HepG2 (cell line): ENCODE results near the gene ZNF644. TPM values are rescaled to one million over a fixed set of nuclear protein-coding genes. Genes with fewer than 3 reads are reported as not detected.

ENCODE experiments used
- ARID2 ChIP-seq: sonication (generic); formaldehyde crosslinking; IDR thresholded peaks from 2 replicates; pipeline ENCODE4 v1.8.1; 2022; ENCODE audit warnings: mild to moderate bottlenecking, missing genetic modification reagents, borderline replicate concordance
- DR1 ChIP-seq: sonication (generic); formaldehyde crosslinking; IDR thresholded peaks from 2 replicates; pipeline ENCODE4 v1.8.0; 2021; ENCODE audit warnings: mild to moderate bottlenecking, missing genetic modification reagents, inconsistent platforms
- FIP1L1 ChIP-seq: fragments of 200-400 bp; formaldehyde crosslinking; IDR thresholded peaks from 2 replicates; pipeline ENCODE4 v1.6.1; 2018; ENCODE audit warnings: low read depth, mild to moderate bottlenecking, low read length, moderate library complexity, borderline replicate concordance; ENCODE audit not compliant: insufficient read depth
- GPN1 ChIP-seq: sonication (generic); formaldehyde crosslinking; IDR thresholded peaks from 2 replicates; pipeline ENCODE4 v1.5.1; 2020; ENCODE audit warnings: missing genetic modification reagents, borderline replicate concordance
- HMG20B ChIP-seq: conservative IDR thresholded peaks from 2 replicates; pipeline ENCODE4 v1.6.1; 2016; ENCODE audit warnings: missing genetic modification reagents, missing compliant biosample characterization
- HMGA1 ChIP-seq: sonication (generic); formaldehyde crosslinking; conservative IDR thresholded peaks from 2 replicates; pipeline ENCODE4 v1.4.0; 2020; ENCODE audit warnings: missing genetic modification reagents
- JUND ChIP-seq: sonication (generic); formaldehyde crosslinking; IDR thresholded peaks from 2 replicates; pipeline ENCODE4 v1.8.0; 2022; ENCODE audit warnings: mild to moderate bottlenecking, missing genetic modification reagents
- KLF15 ChIP-seq: sonication (generic); formaldehyde crosslinking; IDR thresholded peaks from 2 replicates; pipeline ENCODE4 v1.8.1; 2023; ENCODE audit warnings: borderline replicate concordance, mild to moderate bottlenecking, inconsistent platforms, missing genetic modification reagents, mixed read lengths
- MEF2D ChIP-seq: sonication (generic); formaldehyde crosslinking; IDR thresholded peaks from 2 replicates; pipeline ENCODE4 v1.5.1; 2020; ENCODE audit warnings: mild to moderate bottlenecking, missing genetic modification reagents
- NFIC ChIP-seq: IDR thresholded peaks from 2 replicates; pipeline ENCODE4 v1.6.1; 2012; ENCODE audit warnings: mild to moderate bottlenecking, low read length, inconsistent platforms
- NFRKB ChIP-seq: fragments of 450-650 bp; IDR thresholded peaks from 2 replicates; pipeline ENCODE4 v1.6.1; 2017
- POLR2A ChIP-seq, 2 experiments: IDR thresholded peaks; 2 replicates each; pipeline ENCODE4 v1.6.1; 2011; ENCODE audit warnings: low read depth in 2 of 2, low read length in 2 of 2, mild to moderate bottlenecking in 1 of 2, moderate library complexity in 1 of 2; ENCODE audit not compliant: insufficient read depth in 1 of 2
- RARA ChIP-seq: IDR thresholded peaks from 2 replicates; pipeline ENCODE4 v1.6.1; 2016; ENCODE audit warnings: missing genetic modification reagents, missing compliant biosample characterization
- RFXAP ChIP-seq: sonication (generic); formaldehyde crosslinking; IDR thresholded peaks from 2 replicates; pipeline ENCODE4 v1.4.0; 2020; ENCODE audit warnings: missing genetic modification reagents, borderline replicate concordance
- SIN3B ChIP-seq: fragments of 150-350 bp; IDR thresholded peaks from 2 replicates; pipeline ENCODE4 v1.6.1; 2014; ENCODE audit warnings: low read length
- TEAD2 ChIP-seq: sonication (generic); formaldehyde crosslinking; IDR thresholded peaks from 2 replicates; pipeline ENCODE4 v1.9.0; 2021; ENCODE audit warnings: missing genetic modification reagents
- TEAD3 ChIP-seq: optimal IDR thresholded peaks from 2 replicates; pipeline ENCODE3; 2016; ENCODE audit warnings: borderline replicate concordance
- TFDP2 ChIP-seq: sonication (generic); formaldehyde crosslinking; IDR thresholded peaks from 2 replicates; pipeline ENCODE4 v1.4.0; 2020; ENCODE audit warnings: missing genetic modification reagents
- TSC22D2 ChIP-seq: sonication (generic); formaldehyde crosslinking; IDR thresholded peaks from 2 replicates; pipeline ENCODE4 v1.5.1; 2020; ENCODE audit warnings: missing genetic modification reagents, mild to moderate bottlenecking, borderline replicate concordance
- ZIK1 ChIP-seq: sonication (generic); formaldehyde crosslinking; IDR thresholded peaks from 2 replicates; pipeline ENCODE4 v1.5.0; 2020; ENCODE audit warnings: mild to moderate bottlenecking, low read depth, missing genetic modification reagents, borderline replicate concordance
- ZNF430 ChIP-seq: sonication (generic); formaldehyde crosslinking; IDR thresholded peaks from 2 replicates; pipeline ENCODE4 v1.9.0; 2021; ENCODE audit warnings: mild to moderate bottlenecking, missing genetic modification reagents
- ZNF589 ChIP-seq: sonication (generic); formaldehyde crosslinking; conservative IDR thresholded peaks from 2 replicates; pipeline ENCODE4 v1.8.0; 2022; ENCODE audit warnings: mild to moderate bottlenecking, moderate library complexity, missing genetic modification reagents
- ZNF598 ChIP-seq: sonication (generic); formaldehyde crosslinking; IDR thresholded peaks from 2 replicates; pipeline ENCODE4 v1.5.1; 2020; ENCODE audit warnings: mild to moderate bottlenecking, missing genetic modification reagents, borderline replicate concordance
- ZNF879 ChIP-seq: sonication (generic); formaldehyde crosslinking; IDR thresholded peaks from 2 replicates; pipeline ENCODE4 v1.8.1; 2023; ENCODE audit warnings: missing genetic modification reagents
- polyA plus RNA-seq, 8 experiments: library from polyadenylated mRNA; depleted of rRNA in 3 of 8; stranded (reverse) in 7 of 8; unstranded in 1 of 8; fragments of >200 nt; fragmentation: Illumina TruSeq in 4 of 8; extraction: Trizol in 4 of 8; gene quantifications; 2 replicates each; pipeline versions ENCODE4 v1.2.1 to v1.2.3, GENCODE V29; 2011 to 2016; ENCODE audit warnings: low read depth in 4 of 8, missing spikeins in 1 of 8, mixed read lengths in 1 of 8; ENCODE audit not compliant: insufficient read depth in 1 of 8
- total RNA-seq, 5 experiments: library from RNA; depleted of rRNA; stranded (reverse); fragments of >200 nt; fragmentation: Illumina TruSeq; extraction: Trizol; gene quantifications; 2 replicates each; pipeline ENCODE4 v1.2.3, GENCODE V29; 2016; ENCODE audit warnings: low read depth in 1 of 5
- TF ChIP-seq, protein P1 (sequence below): sonication (generic); formaldehyde crosslinking; IDR thresholded peaks from 2 replicates; pipeline ENCODE4 v1.5.0; 2020; ENCODE audit warnings: mild to moderate bottlenecking, missing genetic modification reagents
- TF ChIP-seq, protein P2 (sequence below), 2 experiments: sonication (generic) in 1 of 2; formaldehyde crosslinking in 1 of 2; IDR thresholded peaks; 2 replicates each; pipeline versions ENCODE4 v1.5.1 to v1.6.1; 2011 to 2020; ENCODE audit warnings: borderline replicate concordance in 1 of 2, low read depth in 1 of 2, low read length in 1 of 2, mild to moderate bottlenecking in 1 of 2, missing genetic modification reagents in 1 of 2, moderate library complexity in 1 of 2

ZNF644 gene
- total and polyA plus RNA-seq, 2 of the 13 experiments (the other 11 are each of a cell fraction or from before 2014, with no cell fraction given) = 17.7 to 51.7 TPM

DNA sequence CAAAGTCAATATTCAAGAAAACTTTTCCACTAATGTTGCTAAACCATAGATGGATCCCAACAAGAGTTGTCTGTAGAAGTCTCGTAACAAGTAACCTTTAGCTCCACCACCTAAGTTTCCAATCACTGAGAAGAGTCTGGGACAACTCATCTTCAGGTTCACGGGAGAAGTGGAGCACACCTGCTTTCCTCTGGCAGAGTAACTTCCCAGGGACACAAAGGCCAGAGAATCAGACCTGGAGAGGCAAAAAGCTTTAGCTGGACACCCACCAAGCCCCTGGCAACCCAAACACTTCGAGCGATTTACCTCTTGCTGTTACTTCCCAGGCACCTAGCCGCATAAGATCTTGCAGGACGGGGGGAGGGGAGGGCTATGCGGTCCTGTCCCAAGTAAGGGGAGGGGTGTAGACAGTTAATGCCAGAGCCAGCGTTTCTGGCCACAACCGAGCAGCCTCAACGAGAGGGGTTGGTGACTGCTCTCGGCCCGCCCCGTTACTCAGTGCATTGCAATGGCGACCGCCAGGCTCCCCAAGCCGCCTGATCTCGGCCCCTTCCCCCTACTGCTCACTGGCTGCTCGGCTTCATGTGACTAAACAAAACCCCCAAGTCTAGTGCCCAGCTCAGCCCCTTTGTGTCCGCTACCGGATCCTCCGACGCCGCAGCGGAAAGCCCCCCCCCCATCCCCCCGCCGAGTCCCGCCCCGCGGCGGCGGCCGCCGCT is 709 bp downstream of the ZNF644 start (continued):
- TF ChIP-seq, protein P1, sequence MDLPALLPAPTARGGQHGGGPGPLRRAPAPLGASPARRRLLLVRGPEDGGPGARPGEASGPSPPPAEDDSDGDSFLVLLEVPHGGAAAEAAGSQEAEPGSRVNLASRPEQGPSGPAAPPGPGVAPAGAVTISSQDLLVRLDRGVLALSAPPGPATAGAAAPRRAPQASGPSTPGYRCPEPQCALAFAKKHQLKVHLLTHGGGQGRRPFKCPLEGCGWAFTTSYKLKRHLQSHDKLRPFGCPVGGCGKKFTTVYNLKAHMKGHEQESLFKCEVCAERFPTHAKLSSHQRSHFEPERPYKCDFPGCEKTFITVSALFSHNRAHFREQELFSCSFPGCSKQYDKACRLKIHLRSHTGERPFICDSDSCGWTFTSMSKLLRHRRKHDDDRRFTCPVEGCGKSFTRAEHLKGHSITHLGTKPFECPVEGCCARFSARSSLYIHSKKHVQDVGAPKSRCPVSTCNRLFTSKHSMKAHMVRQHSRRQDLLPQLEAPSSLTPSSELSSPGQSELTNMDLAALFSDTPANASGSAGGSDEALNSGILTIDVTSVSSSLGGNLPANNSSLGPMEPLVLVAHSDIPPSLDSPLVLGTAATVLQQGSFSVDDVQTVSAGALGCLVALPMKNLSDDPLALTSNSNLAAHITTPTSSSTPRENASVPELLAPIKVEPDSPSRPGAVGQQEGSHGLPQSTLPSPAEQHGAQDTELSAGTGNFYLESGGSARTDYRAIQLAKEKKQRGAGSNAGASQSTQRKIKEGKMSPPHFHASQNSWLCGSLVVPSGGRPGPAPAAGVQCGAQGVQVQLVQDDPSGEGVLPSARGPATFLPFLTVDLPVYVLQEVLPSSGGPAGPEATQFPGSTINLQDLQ = no peak
- no peak for TF ChIP-seq ARID2 (CRISPR knock-in tag)
- no peak for TF ChIP-seq JUND (CRISPR knock-in tag)
- TF ChIP-seq MEF2D (CRISPR knock-in tag) = no peak
- no peak for TF ChIP-seq HMGA1 (CRISPR knock-in tag)
- TF ChIP-seq TEAD2 = no peak
- no peak for TF ChIP-seq TEAD3 (CRISPR knock-in tag)
- 0 out of 2 replicates have a peak, but pooled peaks have one; percentile 58 for TF ChIP-seq RFXAP (CRISPR knock-in tag)
- TF ChIP-seq DR1 = no peak
- peak; percentile 71 to 76 for TF ChIP-seq POLR2A (IDR thresholded peaks at IDR 0.05; ENCODE audit: insufficient read depth in 1 of 2, low read depth in 2 of 2, low read length in 2 of 2)
- no peak for TF ChIP-seq HMG20B (CRISPR knock-in tag)
- TF ChIP-seq, protein P2, sequence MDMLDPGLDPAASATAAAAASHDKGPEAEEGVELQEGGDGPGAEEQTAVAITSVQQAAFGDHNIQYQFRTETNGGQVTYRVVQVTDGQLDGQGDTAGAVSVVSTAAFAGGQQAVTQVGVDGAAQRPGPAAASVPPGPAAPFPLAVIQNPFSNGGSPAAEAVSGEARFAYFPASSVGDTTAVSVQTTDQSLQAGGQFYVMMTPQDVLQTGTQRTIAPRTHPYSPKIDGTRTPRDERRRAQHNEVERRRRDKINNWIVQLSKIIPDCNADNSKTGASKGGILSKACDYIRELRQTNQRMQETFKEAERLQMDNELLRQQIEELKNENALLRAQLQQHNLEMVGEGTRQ (IDR thresholded peaks at IDR 0.05; ENCODE audit: low read depth, low read length) = peak; percentile 68
- TF ChIP-seq, protein P2 (CRISPR knock-in tag; IDR thresholded peaks at IDR 0.05; ENCODE audit: borderline replicate concordance) = peak; percentile 21; the same call in 1 of the 2 replicates
- TF ChIP-seq TSC22D2 = no peak
- TF ChIP-seq RARA = no peak
- TF ChIP-seq NFRKB = no peak
- no peak for TF ChIP-seq ZIK1
- TF ChIP-seq ZNF879 = no peak
- no peak for TF ChIP-seq NFIC
- TF ChIP-seq TFDP2 (CRISPR knock-in tag) = no peak
- TF ChIP-seq SIN3B = no peak
- no peak for TF ChIP-seq ZNF589
- no peak for TF ChIP-seq KLF15 (CRISPR knock-in tag)
- TF ChIP-seq GPN1 (CRISPR knock-in tag) = no peak
- TF ChIP-seq FIP1L1 = no peak
- TF ChIP-seq ZNF430 = no peak
- no peak for TF ChIP-seq ZNF598
